ENCODE results near the gene VTI1A.

VTI1A gene

GRCh38 chr10:112797855-112798254 lies 350.8 kb downstream of the VTI1A start:
- FAIRE-seq, result no peak
- no peak for DNase-seq (ENCODE audit: insufficient read length, low spot score)

- no peak for DNase-seq (ENCODE audit: insufficient read length, low spot score)
- FAIRE-seq, result no peak
Measured at GRCh38 chr10:112799038-112799437, 352.0 kb downstream of the VTI1A start.

- FAIRE-seq (no peak), DNase-seq (ENCODE audit: insufficient read length, low spot score) (no peak)
Measured at GRCh38 chr10:112799726-112800510, 352.9 kb downstream of the VTI1A start.

GRCh38 chr10:112801004-112801403 lies 354.0 kb downstream of the VTI1A start:
- FAIRE-seq, result no peak
- no peak for DNase-seq (ENCODE audit: insufficient read length, low spot score)

- DNase-seq (ENCODE audit: insufficient read length, low spot score), result no peak
- FAIRE-seq, result no peak
Measured at GRCh38 chr10:112801748-112802147, 354.7 kb downstream of the VTI1A start.

- no peak for FAIRE-seq
- no peak for DNase-seq (ENCODE audit: insufficient read length, low spot score)
Measured at GRCh38 chr10:112802411-112803022, 355.5 kb downstream of the VTI1A start.

GRCh38 chr10:112803961-112804401 lies 357.0 kb downstream of the VTI1A start:
- FAIRE-seq (no peak), DNase-seq (ENCODE audit: insufficient read length, low spot score) (no peak)

GRCh38 chr10:112805254-112805590 lies 358.2 kb downstream of the VTI1A start:
- DNase-seq (ENCODE audit: insufficient read length, low spot score), result no peak
- no peak for FAIRE-seq

GRCh38 chr10:112805701-112806100 lies 358.7 kb downstream of the VTI1A start:
- DNase-seq (ENCODE audit: insufficient read length, low spot score), result no peak

GRCh38 chr10:112807013-112807412 lies 360.0 kb downstream of the VTI1A start:
- FAIRE-seq, result no peak
- DNase-seq (ENCODE audit: insufficient read length, low spot score), result no peak

More at GRCh38 chr10:112805701-112806100, 358.7 kb downstream of the VTI1A start:
- no peak for FAIRE-seq

- FAIRE-seq (no peak), DNase-seq (ENCODE audit: insufficient read length, low spot score) (no peak)
Measured at GRCh38 chr10:112809736-112810135, 362.7 kb downstream of the VTI1A start.

GRCh38 chr10:112810711-112811151 lies 363.7 kb downstream of the VTI1A start:
- DNase-seq (ENCODE audit: insufficient read length, low spot score), result no peak
- FAIRE-seq, result no peak

- no peak for DNase-seq (ENCODE audit: insufficient read length, low spot score)
Measured at GRCh38 chr10:112811741-112812551, 364.9 kb downstream of the VTI1A start.

GRCh38 chr10:112812586-112812985 lies 365.6 kb downstream of the VTI1A start:
- FAIRE-seq (no peak), DNase-seq (ENCODE audit: insufficient read length, low spot score) (no peak)

More at GRCh38 chr10:112811741-112812551, 364.9 kb downstream of the VTI1A start:
- FAIRE-seq, result no peak

GRCh38 chr10:112813866-112814591 lies 367.0 kb downstream of the VTI1A start:
- DNase-seq (ENCODE audit: insufficient read length, low spot score) (no peak), FAIRE-seq (no peak)

- DNase-seq (ENCODE audit: insufficient read length, low spot score) (no peak), FAIRE-seq (no peak)
Measured at GRCh38 chr10:112815269-112816032, 368.4 kb downstream of the VTI1A start.

GRCh38 chr10:112816033-112816430 lies 369.0 kb downstream of the VTI1A start:
- FAIRE-seq (no peak), DNase-seq (ENCODE audit: insufficient read length, low spot score) (no peak)

GRCh38 chr10:112816891-112817290 lies 369.9 kb downstream of the VTI1A start:
- DNase-seq (ENCODE audit: insufficient read length, low spot score) (no peak), FAIRE-seq (no peak)

- FAIRE-seq (no peak), DNase-seq (ENCODE audit: insufficient read length, low spot score) (no peak)
Measured at GRCh38 chr10:112817981-112818777, 371.2 kb downstream of the VTI1A start.

Measured in GM19239 (cell line).